A673 (cell line): Measurements from ENCODE around the gene C1orf21.

Source experiments
- EZH2 ChIP-seq: fragments of 200-600 bp; sonication (generic); IDR thresholded peaks from 2 replicates; pipeline ENCODE4 v1.6.1; 2017; ENCODE audit warnings: borderline replicate concordance, low read depth, mild to moderate bottlenecking, mixed read lengths, antibody characterized with exemption, low read length; ENCODE audit not compliant: poor library complexity, severe bottlenecking
- TF ChIP-seq, protein P1 (sequence below): fragments of 300-800, 200-600 bp; sonication (generic); conservative IDR thresholded peaks from 2 replicates; pipeline ENCODE4 v1.5.1; 2017; ENCODE audit warnings: low read depth, mild to moderate bottlenecking, antibody characterized with exemption, low read length, moderate library complexity, mixed read lengths

DNA sequence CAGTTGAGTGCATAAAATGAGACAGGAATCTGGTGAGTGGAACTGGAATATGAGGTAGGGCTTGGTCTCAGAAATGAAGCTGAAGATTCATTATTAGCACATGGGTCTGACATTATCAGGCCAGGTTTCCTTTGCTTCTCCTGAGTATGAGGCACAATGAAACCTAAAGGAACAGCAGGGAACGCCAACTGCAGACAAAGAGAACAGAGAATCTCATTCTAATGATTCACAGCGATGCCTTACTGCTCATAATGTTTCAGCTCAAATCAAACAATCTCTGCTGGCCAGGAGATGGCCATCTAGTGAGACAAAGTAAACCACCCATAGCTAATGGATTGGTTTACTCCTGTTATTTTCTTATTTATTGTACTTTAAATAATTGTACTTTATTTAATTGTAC lies 133.5 kb downstream of the C1orf21 start:
- TF ChIP-seq EZH2 = no peak
- TF ChIP-seq, protein P1, sequence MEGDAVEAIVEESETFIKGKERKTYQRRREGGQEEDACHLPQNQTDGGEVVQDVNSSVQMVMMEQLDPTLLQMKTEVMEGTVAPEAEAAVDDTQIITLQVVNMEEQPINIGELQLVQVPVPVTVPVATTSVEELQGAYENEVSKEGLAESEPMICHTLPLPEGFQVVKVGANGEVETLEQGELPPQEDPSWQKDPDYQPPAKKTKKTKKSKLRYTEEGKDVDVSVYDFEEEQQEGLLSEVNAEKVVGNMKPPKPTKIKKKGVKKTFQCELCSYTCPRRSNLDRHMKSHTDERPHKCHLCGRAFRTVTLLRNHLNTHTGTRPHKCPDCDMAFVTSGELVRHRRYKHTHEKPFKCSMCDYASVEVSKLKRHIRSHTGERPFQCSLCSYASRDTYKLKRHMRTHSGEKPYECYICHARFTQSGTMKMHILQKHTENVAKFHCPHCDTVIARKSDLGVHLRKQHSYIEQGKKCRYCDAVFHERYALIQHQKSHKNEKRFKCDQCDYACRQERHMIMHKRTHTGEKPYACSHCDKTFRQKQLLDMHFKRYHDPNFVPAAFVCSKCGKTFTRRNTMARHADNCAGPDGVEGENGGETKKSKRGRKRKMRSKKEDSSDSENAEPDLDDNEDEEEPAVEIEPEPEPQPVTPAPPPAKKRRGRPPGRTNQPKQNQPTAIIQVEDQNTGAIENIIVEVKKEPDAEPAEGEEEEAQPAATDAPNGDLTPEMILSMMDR = no peak
